Measurements from ENCODE around the gene PPP1R12B. TPM values are rescaled to one million over a fixed set of nuclear protein-coding genes. Genes with fewer than 3 reads are reported as not detected.
"Not testable (repeated sequence)": the region's sequence is repeated elsewhere in the genome, so short reads cannot be mapped to it uniquely, and the experiment has no call there.

The PPP1R12B gene
- total RNA-seq, 1 donor, result 26.8 TPM

- no peak for DNase-seq (ENCODE audit: low read depth)
- no peak overlapping the region for H3K4me3 ChIP-seq (ENCODE audit: low read depth, low read length)
- TF ChIP-seq CTCF (IDR thresholded peaks at IDR 0.05; ENCODE audit: insufficient read depth, low read length), result no peak
These were observed 280.2 kb downstream of the PPP1R12B start for GRCh38 chr1:202628646-202629215.

- DNase-seq (ENCODE audit: low read depth); H3K4me3 ChIP-seq (ENCODE audit: low read depth, low read length): not testable (repeated sequence)
These were observed 280.8 kb downstream of the PPP1R12B start for GRCh38 chr1:202629257-202629811.

GRCh38 chr1:202630096-202630495 lies 281.6 kb downstream of the PPP1R12B start:
- DNase-seq (ENCODE audit: low read depth); H3K4me3 ChIP-seq (ENCODE audit: low read depth, low read length): not testable (repeated sequence)

- no peak for TF ChIP-seq CTCF (IDR thresholded peaks at IDR 0.05; ENCODE audit: insufficient read depth, low read length)
- no peak for DNase-seq (ENCODE audit: low read depth)
- no peak overlapping the region for H3K4me3 ChIP-seq (ENCODE audit: low read depth, low read length)
These were observed 282.0 kb downstream of the PPP1R12B start for GRCh38 chr1:202630541-202630940.

GRCh38 chr1:202631076-202631923 lies 282.8 kb downstream of the PPP1R12B start:
- H3K4me3 ChIP-seq (ENCODE audit: low read depth, low read length), result no peak overlapping the region
- DNase-seq (ENCODE audit: low read depth), result no peak
- TF ChIP-seq CTCF (IDR thresholded peaks at IDR 0.05; ENCODE audit: insufficient read depth, low read length), result no peak

- no peak overlapping the region for H3K4me3 ChIP-seq (ENCODE audit: low read depth, low read length)
- no peak for DNase-seq (ENCODE audit: low read depth)
- no peak for TF ChIP-seq CTCF (IDR thresholded peaks at IDR 0.05; ENCODE audit: insufficient read depth, low read length)
These were observed 283.7 kb downstream of the PPP1R12B start for GRCh38 chr1:202632241-202632640.

GRCh38 chr1:202636171-202636570 lies 287.7 kb downstream of the PPP1R12B start:
- not testable (repeated sequence) for DNase-seq (ENCODE audit: low read depth); H3K4me3 ChIP-seq (ENCODE audit: low read depth, low read length)

GRCh38 chr1:202637321-202638018 lies 289.0 kb downstream of the PPP1R12B start:
- not testable (repeated sequence) for DNase-seq (ENCODE audit: low read depth); H3K4me3 ChIP-seq (ENCODE audit: low read depth, low read length)

Measured in fibroblast of the aortic adventitia (primary cell).